HG03060 (cell line): ENCODE measurements around the gene PYGB.

Experiments used
- ATAC-seq: cut with Tn5 transposase; IDR thresholded peaks from one replicate; pipeline ENCODE4 v1.9.1; 2021; ENCODE audit warnings: low read depth, moderate number of reproducible peaks; ENCODE audit not compliant: unreplicated experiment

The PYGB gene

GRCh38 chr20:25280051-25280573, 32.2 kb downstream of the PYGB start:
- ATAC-seq, result no peak

DNA sequence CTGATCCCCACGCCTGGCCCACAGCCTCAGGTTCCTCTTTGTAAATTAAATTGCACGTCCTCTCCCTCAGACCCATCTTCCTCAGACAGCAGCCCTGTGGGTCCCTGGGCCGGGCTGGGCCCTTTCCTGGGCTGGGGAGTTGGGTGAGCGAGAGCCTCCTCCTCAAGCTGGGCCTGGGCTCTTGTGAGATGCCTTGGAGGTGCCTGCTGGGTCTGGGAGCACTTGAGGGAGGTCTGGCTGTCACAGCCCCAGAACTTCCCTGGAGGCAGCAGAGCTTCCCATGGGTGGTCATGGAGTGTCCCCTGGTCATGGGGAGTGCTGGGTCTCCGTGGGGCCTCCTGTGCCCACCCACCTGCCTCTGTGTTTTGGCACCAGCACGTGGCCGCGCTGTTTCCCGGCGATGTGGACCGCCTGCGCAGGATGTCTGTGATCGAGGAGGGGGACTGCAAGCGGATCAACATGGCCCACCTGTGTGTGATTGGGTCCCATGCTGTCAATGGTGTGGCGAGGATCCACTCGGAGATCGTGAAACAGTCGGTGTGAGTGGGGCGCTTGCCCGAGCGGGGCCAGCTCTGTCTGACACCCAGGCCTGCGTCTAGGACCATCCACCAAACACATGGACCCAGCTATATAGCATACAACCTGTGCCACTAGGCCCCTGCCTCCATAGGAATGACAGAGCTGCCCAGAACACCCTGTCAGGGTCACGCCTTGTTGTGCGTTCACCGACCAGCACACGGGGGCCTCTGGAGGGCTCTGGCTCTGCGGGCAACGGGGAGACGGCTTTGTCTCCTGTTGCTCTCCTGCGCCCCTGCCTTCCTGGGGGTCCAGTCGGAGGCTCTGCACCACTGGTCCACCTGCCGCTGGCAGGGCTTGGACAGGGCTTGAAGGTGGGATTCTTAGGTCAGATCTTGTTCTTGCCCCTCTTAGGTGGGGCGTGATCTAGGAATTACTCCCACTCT, 33.0 kb downstream of the PYGB start:
- ATAC-seq, result no peak

- peak; percentile 52 for ATAC-seq
Observed at GRCh38 chr20:25281541-25281991, 33.7 kb downstream of the PYGB start.

- no peak for ATAC-seq
Observed at GRCh38 chr20:25282034-25282781, 34.3 kb downstream of the PYGB start.

- no peak for ATAC-seq
Observed at GRCh38 chr20:25282796-25283195, 34.9 kb downstream of the PYGB start.

DNA sequence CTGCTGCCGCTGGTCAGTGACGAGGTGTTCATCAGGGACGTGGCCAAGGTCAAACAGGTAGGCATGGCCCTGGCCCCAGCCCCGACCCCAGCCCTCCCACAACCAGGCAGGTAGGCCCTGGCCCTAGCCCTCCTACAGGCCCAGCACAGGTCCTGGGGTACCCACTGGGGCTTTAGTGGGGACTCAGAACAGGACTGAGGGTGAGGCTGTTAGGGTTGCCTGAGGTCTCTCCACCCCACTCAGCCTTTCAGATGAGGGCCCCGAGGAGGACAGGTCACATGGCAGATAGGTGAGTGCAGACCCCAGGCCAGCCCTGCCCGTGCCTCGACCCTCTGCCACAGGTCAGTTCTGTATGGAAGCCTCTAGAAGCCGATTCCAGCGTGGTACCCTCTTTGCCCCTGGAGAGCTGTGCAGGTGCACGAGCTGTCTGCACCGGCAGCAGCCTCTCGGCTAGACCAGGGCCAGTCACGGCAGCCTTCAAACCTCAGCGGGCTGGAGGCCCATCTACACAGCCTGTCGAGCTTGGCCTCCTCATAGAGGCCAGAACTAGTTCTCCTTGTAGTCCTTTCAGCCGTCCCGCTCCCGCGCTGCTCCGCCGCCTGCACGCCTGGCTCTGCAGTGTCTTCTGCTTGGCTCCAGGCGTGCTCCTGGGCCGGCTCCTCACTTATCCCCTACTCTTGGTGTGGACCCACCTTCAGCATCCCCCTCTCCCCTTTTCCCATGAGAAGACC, 35.5 kb downstream of the PYGB start:
- ATAC-seq, result no peak

DNA sequence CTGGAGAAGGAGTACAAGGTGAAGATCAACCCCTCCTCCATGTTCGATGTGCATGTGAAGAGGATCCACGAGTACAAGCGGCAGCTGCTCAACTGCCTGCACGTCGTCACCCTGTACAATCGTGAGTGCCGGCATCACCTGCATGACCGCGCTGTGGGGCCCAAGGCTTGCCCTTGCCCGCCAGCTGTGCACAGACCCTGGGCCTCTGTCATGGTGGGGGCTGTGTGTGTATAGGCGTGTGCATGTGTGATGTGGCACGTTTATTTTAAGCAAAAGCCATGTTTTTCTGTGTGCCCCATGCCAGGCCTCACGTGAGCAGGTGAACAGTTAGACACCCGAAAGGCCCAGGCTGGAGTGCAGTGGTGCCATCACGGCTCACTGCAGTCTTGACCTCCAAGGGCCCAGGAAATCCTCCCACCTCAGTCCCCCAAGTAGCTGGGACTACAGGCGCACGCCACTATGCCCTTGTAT, 36.3 kb downstream of the PYGB start:
- ATAC-seq, result no peak

- no peak for ATAC-seq
Observed at GRCh38 chr20:25285091-25285647, 37.3 kb downstream of the PYGB start.

GRCh38 chr20:25285856-25286798, 38.2 kb downstream of the PYGB start:
- no peak for ATAC-seq

- ATAC-seq, result no peak
Observed at GRCh38 chr20:25286917-25287316, 39.0 kb downstream of the PYGB start.

DNA sequence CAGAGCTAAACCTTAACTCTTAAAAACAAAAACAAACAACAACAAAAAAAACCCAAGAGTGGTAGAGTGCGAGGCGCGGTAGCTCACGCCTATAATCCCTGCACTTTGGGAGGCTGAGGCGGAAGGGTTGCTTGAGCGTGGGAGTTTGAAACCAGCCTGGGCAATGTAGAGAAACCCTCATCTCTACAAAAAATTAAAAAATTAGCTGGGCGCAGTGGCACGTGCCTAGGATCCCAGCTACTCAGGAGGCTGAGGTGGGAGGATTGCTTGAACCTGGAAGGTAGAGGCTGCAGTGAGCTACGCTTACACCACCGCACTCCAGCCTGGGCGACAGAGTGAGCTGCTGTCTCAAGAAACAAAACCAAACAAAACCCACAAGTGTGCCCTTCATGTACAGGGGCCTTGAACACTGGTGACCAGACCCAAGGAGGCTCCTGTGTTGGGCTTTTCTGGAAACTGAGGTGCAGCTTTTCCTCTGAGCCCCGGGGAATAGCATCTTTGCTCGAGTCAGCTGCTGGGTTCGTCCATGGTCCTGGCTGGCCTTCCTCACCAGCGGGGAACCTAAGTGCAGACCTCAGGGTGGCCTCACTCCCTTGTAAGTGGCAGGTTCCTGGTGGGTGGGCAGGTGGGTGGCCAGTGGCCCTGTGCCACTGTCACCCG, 39.9 kb downstream of the PYGB start:
- ATAC-seq, result no peak

DNA sequence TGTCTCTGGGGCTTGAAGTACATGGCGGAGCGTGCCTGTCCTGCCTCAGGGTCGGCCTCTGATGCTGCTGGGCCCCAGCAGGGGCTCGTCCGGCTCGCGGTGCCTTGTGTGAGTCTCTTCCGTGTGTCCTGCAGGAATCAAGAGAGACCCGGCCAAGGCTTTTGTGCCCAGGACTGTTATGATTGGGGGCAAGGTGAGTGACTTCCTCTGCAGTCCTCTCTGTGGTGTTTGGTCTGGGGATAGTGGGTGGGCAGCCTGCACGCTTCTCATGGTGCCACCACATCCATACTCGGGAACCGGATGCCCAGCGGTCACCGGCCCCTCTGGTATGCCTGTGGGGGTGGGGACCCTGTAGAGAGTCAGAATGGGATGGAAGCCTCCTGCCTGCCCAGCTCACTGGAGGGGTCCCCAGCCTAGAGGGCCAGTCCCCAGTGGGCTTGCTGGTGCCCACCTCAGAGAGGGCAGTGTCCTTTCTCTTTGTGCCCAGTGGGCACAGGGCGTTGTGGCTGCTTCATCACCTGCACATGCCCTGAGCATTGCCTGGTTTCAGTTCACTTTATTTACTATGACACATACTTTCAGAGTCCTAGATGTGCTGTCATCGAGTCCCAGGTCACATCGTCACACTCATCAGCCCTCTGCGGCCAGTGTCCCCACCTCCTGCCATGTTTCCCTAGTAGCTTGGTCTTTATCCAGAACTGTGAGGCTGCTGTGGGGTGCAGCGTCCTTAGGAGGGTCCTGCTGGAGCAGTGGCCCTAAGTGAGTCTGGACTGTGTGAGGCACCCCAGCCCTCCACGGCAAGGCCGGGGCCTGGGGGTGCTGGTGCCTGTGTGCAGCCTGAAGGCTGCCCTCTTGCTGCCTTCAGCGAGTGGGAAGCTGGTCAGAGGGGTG, 40.7 kb downstream of the PYGB start:
- ATAC-seq, result peak; percentile 95

GRCh38 chr20:25289886-25290597, 42.2 kb downstream of the PYGB start:
- ATAC-seq, result no peak

DNA sequence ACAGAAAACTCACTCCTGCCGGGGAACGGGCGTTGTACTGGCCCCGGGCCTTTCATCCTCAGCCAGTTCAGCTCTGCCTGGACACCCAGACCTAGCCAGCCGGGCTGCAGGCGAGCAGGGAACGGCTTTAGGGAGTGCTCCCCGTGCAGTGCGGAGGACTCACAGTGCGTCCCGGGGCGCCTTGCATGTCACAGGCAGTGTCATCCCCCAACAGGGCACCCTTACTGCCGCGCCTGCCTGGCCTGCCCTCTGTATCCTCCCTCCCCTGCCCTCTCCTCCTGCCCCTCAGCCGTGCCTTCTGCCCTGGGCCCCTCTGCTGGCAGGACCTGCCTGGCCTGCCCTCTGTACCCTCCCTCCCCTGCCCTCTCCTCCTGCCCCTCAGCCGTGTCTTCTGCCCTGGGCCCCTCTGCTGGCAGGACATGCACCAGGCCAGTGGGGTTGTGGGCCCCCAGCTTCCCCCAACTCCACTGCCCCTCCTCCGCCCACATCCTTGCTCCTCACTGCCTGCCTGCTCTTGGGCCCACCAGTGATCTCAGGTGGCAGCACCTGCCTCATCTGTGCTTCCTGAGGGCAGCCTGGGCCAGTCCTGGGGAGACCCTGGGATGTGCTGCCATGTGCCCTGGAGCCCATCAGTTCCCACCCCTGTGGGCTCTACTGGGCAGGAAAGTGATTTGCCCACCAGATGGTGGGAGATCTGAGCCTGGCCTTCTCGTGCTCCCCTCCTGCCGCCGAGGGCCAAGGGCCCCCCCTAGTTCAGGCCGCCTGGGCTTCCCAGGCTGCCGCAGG, 43.0 kb downstream of the PYGB start:
- no peak for ATAC-seq

- ATAC-seq, result no peak
Observed at GRCh38 chr20:25291432-25292133, 43.7 kb downstream of the PYGB start.
